SK-N-SH (cell line): ENCODE data around the gene NR3C1.

Source experiments
- FOSL2 ChIP-seq: IDR thresholded peaks from 2 replicates; pipeline ENCODE4 v1.4.0; 2012; ENCODE audit warnings: low read depth, mild to moderate bottlenecking, moderate library complexity, borderline replicate concordance
- GABPA ChIP-seq: IDR thresholded peaks from 2 replicates; pipeline ENCODE4 v1.4.0; 2012; ENCODE audit warnings: low read depth, mild to moderate bottlenecking
- JUND ChIP-seq: IDR thresholded peaks from 2 replicates; pipeline ENCODE4 v1.4.0; 2012
- MEF2A ChIP-seq: IDR thresholded peaks from 2 replicates; pipeline ENCODE4 v1.4.0; 2012; ENCODE audit warnings: low read depth, borderline replicate concordance
- MXI1 ChIP-seq: IDR thresholded peaks from 2 replicates; pipeline ENCODE4 v1.6.1; 2012; ENCODE audit warnings: mild to moderate bottlenecking, low read depth, low read length, improper control_type of control experiment
- POLR2AphosphoS5 ChIP-seq: IDR thresholded peaks from 2 replicates; pipeline ENCODE4 v1.6.1; 2012; ENCODE audit warnings: low read depth, low read length
- RFX5 ChIP-seq: IDR thresholded peaks from 2 replicates; pipeline ENCODE4 v1.6.1; 2012; ENCODE audit warnings: mild to moderate bottlenecking, improper control_type of control experiment, low read length
- RXRA ChIP-seq: IDR thresholded peaks from 2 replicates; pipeline ENCODE4 v1.4.0; 2012; ENCODE audit warnings: low read depth, mild to moderate bottlenecking, borderline replicate concordance
- TAF1 ChIP-seq: IDR thresholded peaks from 2 replicates; pipeline ENCODE4 v1.6.1; 2012; ENCODE audit warnings: low read depth, mild to moderate bottlenecking, low read length, moderate library complexity, borderline replicate concordance
- YY1 ChIP-seq: IDR thresholded peaks from 2 replicates; pipeline ENCODE4 v1.4.0; 2012; ENCODE audit warnings: low read depth, mild to moderate bottlenecking
- TF ChIP-seq, protein P1 (sequence below): fragments of 200-600 bp; sonication (generic); IDR thresholded peaks from 2 replicates; pipeline ENCODE4 v1.6.1; 2017; ENCODE audit warnings: antibody characterized with exemption, mild to moderate bottlenecking, moderate library complexity
- TF ChIP-seq, protein P2 (sequence below): IDR thresholded peaks from 2 replicates; pipeline ENCODE4 v1.6.1; 2012; ENCODE audit warnings: mild to moderate bottlenecking, low read depth, low read length, moderate library complexity
- TF ChIP-seq, protein P3 (sequence below): IDR thresholded peaks from 2 replicates; pipeline ENCODE4 v1.4.0; 2012; ENCODE audit warnings: low read depth

DNA sequence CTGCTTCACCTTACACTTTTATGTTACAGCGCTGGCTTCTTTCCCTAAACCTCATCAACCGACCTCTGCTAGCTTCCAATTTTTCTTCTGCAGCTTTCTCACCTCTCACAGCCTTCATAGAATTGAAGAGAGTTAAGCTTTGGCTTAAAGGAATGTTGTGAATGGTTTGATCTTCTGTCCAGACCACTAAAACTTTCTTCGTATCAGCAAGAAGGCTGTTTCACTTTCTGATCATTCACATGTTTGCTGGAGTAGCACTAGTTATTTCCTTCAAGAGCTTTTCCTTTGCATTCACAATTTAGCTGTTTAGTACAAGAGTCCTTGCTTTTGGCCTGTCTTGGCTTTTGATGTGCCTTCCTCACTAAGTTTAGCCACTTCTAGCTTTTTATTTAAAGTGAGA, 49.5 kb downstream of the NR3C1 start:
- TF ChIP-seq JUND (no peak), RFX5 (no peak), MEF2A (no peak), GABPA (no peak), POLR2AphosphoS5 (no peak), YY1 (no peak), MXI1 (no peak), FOSL2 (no peak), RXRA (no peak), TAF1 (no peak)
- TF ChIP-seq, protein P1, sequence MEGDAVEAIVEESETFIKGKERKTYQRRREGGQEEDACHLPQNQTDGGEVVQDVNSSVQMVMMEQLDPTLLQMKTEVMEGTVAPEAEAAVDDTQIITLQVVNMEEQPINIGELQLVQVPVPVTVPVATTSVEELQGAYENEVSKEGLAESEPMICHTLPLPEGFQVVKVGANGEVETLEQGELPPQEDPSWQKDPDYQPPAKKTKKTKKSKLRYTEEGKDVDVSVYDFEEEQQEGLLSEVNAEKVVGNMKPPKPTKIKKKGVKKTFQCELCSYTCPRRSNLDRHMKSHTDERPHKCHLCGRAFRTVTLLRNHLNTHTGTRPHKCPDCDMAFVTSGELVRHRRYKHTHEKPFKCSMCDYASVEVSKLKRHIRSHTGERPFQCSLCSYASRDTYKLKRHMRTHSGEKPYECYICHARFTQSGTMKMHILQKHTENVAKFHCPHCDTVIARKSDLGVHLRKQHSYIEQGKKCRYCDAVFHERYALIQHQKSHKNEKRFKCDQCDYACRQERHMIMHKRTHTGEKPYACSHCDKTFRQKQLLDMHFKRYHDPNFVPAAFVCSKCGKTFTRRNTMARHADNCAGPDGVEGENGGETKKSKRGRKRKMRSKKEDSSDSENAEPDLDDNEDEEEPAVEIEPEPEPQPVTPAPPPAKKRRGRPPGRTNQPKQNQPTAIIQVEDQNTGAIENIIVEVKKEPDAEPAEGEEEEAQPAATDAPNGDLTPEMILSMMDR, result no peak
- TF ChIP-seq, protein P2, sequence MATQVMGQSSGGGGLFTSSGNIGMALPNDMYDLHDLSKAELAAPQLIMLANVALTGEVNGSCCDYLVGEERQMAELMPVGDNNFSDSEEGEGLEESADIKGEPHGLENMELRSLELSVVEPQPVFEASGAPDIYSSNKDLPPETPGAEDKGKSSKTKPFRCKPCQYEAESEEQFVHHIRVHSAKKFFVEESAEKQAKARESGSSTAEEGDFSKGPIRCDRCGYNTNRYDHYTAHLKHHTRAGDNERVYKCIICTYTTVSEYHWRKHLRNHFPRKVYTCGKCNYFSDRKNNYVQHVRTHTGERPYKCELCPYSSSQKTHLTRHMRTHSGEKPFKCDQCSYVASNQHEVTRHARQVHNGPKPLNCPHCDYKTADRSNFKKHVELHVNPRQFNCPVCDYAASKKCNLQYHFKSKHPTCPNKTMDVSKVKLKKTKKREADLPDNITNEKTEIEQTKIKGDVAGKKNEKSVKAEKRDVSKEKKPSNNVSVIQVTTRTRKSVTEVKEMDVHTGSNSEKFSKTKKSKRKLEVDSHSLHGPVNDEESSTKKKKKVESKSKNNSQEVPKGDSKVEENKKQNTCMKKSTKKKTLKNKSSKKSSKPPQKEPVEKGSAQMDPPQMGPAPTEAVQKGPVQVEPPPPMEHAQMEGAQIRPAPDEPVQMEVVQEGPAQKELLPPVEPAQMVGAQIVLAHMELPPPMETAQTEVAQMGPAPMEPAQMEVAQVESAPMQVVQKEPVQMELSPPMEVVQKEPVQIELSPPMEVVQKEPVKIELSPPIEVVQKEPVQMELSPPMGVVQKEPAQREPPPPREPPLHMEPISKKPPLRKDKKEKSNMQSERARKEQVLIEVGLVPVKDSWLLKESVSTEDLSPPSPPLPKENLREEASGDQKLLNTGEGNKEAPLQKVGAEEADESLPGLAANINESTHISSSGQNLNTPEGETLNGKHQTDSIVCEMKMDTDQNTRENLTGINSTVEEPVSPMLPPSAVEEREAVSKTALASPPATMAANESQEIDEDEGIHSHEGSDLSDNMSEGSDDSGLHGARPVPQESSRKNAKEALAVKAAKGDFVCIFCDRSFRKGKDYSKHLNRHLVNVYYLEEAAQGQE, result no peak
- TF ChIP-seq, protein P3, sequence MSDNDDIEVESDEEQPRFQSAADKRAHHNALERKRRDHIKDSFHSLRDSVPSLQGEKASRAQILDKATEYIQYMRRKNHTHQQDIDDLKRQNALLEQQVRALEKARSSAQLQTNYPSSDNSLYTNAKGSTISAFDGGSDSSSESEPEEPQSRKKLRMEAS, result no peak
